T-helper 1 cell treated with Interleukin-12 subunit alpha and Interleukin-12 subunit beta and Interleukin-4 antibody, amounts not matched to agents 30 μg/mL and 1 μg/mL, for 36 hours (primary cell): ENCODE results near the gene DLGAP3.

Experiments used
- H3K27ac Mint-ChIP-seq: one replicate; pipeline ENCODE4 v1.8.0; 2021; ENCODE audit warnings: mild to moderate bottlenecking, mixed read lengths
- H3K27me3 Mint-ChIP-seq: one replicate; pipeline ENCODE4 v1.8.0; 2021; ENCODE audit warnings: low read depth, mixed read lengths
- H3K36me3 Mint-ChIP-seq: one replicate; pipeline ENCODE4 v1.8.0; 2021; ENCODE audit warnings: low read depth, mixed read lengths
- H3K4me1 Mint-ChIP-seq: one replicate; pipeline ENCODE4 v1.8.0; 2021; ENCODE audit warnings: low read depth, mixed read lengths
- H3K4me3 Mint-ChIP-seq: one replicate; pipeline ENCODE4 v1.8.0; 2021; ENCODE audit warnings: mild to moderate bottlenecking, moderate library complexity, mixed read lengths
- H3K9me3 Mint-ChIP-seq: one replicate; pipeline ENCODE4 v1.8.0; 2021; ENCODE audit warnings: mixed read lengths

The DLGAP3 gene

GRCh38 chr1:34852677-34853217 is 76.7 kb downstream of the DLGAP3 start:
- H3K4me1 Mint-ChIP-seq = peaks cover 20% of the 10 kb centered on the region
- no peaks in the 10 kb centered on the region for H3K9me3 Mint-ChIP-seq
- H3K36me3 Mint-ChIP-seq = peaks cover 35% of the 10 kb centered on the region
- H3K27me3 Mint-ChIP-seq = no peaks in the 10 kb centered on the region
- no peak overlapping the region for H3K4me3 Mint-ChIP-seq
- peak overlapping the region; percentile 61 for H3K27ac Mint-ChIP-seq

- Mint-ChIP-seq H3K4me1 (peaks cover 16% of the 10 kb centered on the region), H3K36me3 (peaks cover 35% of the 10 kb centered on the region), H3K9me3 (no peaks in the 10 kb centered on the region), H3K27ac (no peak overlapping the region), H3K27me3 (no peaks in the 10 kb centered on the region), H3K4me3 (no peak overlapping the region)
These were observed 77.9 kb downstream of the DLGAP3 start for GRCh38 chr1:34851431-34852105.

GRCh38 chr1:34850382-34850781 is 79.1 kb downstream of the DLGAP3 start:
- Mint-ChIP-seq H3K27ac (no peak overlapping the region), H3K9me3 (no peaks in the 10 kb centered on the region), H3K27me3 (no peaks in the 10 kb centered on the region), H3K4me1 (peaks cover 14% of the 10 kb centered on the region), H3K4me3 (no peak overlapping the region), H3K36me3 (peaks cover 35% of the 10 kb centered on the region)

GRCh38 chr1:34847094-34847493 is 82.4 kb downstream of the DLGAP3 start:
- Mint-ChIP-seq H3K36me3 (peaks cover 23% of the 10 kb centered on the region), H3K4me3 (no peak overlapping the region), H3K27me3 (no peaks in the 10 kb centered on the region), H3K27ac (no peak overlapping the region), H3K9me3 (no peaks in the 10 kb centered on the region), H3K4me1 (peaks cover 6% of the 10 kb centered on the region)

- peaks cover 16% of the 10 kb centered on the region for H3K36me3 Mint-ChIP-seq
- no peaks in the 10 kb centered on the region for H3K27me3 Mint-ChIP-seq
- no peaks in the 10 kb centered on the region for H3K9me3 Mint-ChIP-seq
- H3K4me1 Mint-ChIP-seq = peaks cover 3% of the 10 kb centered on the region
- H3K27ac Mint-ChIP-seq = no peak overlapping the region
- no peak overlapping the region for H3K4me3 Mint-ChIP-seq
These were observed 83.2 kb downstream of the DLGAP3 start for GRCh38 chr1:34846265-34846664.

- H3K9me3 Mint-ChIP-seq = no peaks in the 10 kb centered on the region
- H3K4me3 Mint-ChIP-seq = no peak overlapping the region
- H3K4me1 Mint-ChIP-seq = peaks cover 3% of the 10 kb centered on the region
- H3K27ac Mint-ChIP-seq = no peak overlapping the region
- H3K27me3 Mint-ChIP-seq = no peaks in the 10 kb centered on the region
- H3K36me3 Mint-ChIP-seq = peaks cover 10% of the 10 kb centered on the region
These were observed 84.1 kb downstream of the DLGAP3 start for GRCh38 chr1:34845131-34845901.

GRCh38 chr1:34844252-34844634 is 85.2 kb downstream of the DLGAP3 start:
- H3K36me3 Mint-ChIP-seq = peaks cover 8% of the 10 kb centered on the region
- H3K27me3 Mint-ChIP-seq = no peaks in the 10 kb centered on the region
- no peak overlapping the region for H3K4me3 Mint-ChIP-seq
- H3K27ac Mint-ChIP-seq = no peak overlapping the region
- H3K9me3 Mint-ChIP-seq = no peaks in the 10 kb centered on the region
- peaks cover 3% of the 10 kb centered on the region for H3K4me1 Mint-ChIP-seq

- H3K27ac Mint-ChIP-seq = no peak overlapping the region
- no peaks in the 10 kb centered on the region for H3K27me3 Mint-ChIP-seq
- peaks cover 4% of the 10 kb centered on the region for H3K36me3 Mint-ChIP-seq
- no peak overlapping the region for H3K4me3 Mint-ChIP-seq
- peaks cover 2% of the 10 kb centered on the region for H3K4me1 Mint-ChIP-seq
- H3K9me3 Mint-ChIP-seq = no peaks in the 10 kb centered on the region
These were observed 85.8 kb downstream of the DLGAP3 start for GRCh38 chr1:34843392-34844251.

- no peaks in the 10 kb centered on the region for H3K9me3 Mint-ChIP-seq
- no peaks in the 10 kb centered on the region for H3K27me3 Mint-ChIP-seq
- H3K4me3 Mint-ChIP-seq = no peak overlapping the region
- no peak overlapping the region for H3K27ac Mint-ChIP-seq
- no peaks in the 10 kb centered on the region for H3K4me1 Mint-ChIP-seq
- no peaks in the 10 kb centered on the region for H3K36me3 Mint-ChIP-seq
These were observed 86.5 kb downstream of the DLGAP3 start for GRCh38 chr1:34842952-34843371.

GRCh38 chr1:34842073-34842472 is 87.4 kb downstream of the DLGAP3 start:
- Mint-ChIP-seq H3K9me3 (no peaks in the 10 kb centered on the region), H3K36me3 (no peaks in the 10 kb centered on the region), H3K4me3 (no peak overlapping the region), H3K27ac (no peak overlapping the region), H3K4me1 (no peaks in the 10 kb centered on the region), H3K27me3 (no peaks in the 10 kb centered on the region)

- no peak overlapping the region for H3K4me3 Mint-ChIP-seq
- H3K4me1 Mint-ChIP-seq = no peaks in the 10 kb centered on the region
- no peak overlapping the region for H3K27ac Mint-ChIP-seq
- H3K36me3 Mint-ChIP-seq = no peaks in the 10 kb centered on the region
- no peaks in the 10 kb centered on the region for H3K9me3 Mint-ChIP-seq
- H3K27me3 Mint-ChIP-seq = no peaks in the 10 kb centered on the region
These were observed 89.0 kb downstream of the DLGAP3 start for GRCh38 chr1:34840426-34840825.

GRCh38 chr1:34839526-34840305 is 89.7 kb downstream of the DLGAP3 start:
- Mint-ChIP-seq H3K4me1 (no peaks in the 10 kb centered on the region), H3K27me3 (no peaks in the 10 kb centered on the region), H3K36me3 (no peaks in the 10 kb centered on the region), H3K9me3 (no peaks in the 10 kb centered on the region), H3K27ac (no peak overlapping the region), H3K4me3 (no peak overlapping the region)

GRCh38 chr1:34833711-34834110 is 95.7 kb downstream of the DLGAP3 start:
- Mint-ChIP-seq H3K4me1 (no peaks in the 10 kb centered on the region), H3K36me3 (no peaks in the 10 kb centered on the region), H3K27ac (no peak overlapping the region)

GRCh38 chr1:34831721-34832246 is 97.7 kb downstream of the DLGAP3 start:
- Mint-ChIP-seq H3K9me3 (no peaks in the 10 kb centered on the region), H3K27me3 (no peaks in the 10 kb centered on the region)

More at GRCh38 chr1:34833711-34834110, 95.7 kb downstream of the DLGAP3 start:
- H3K4me3 Mint-ChIP-seq = no peak overlapping the region
- no peaks in the 10 kb centered on the region for H3K9me3 Mint-ChIP-seq
- no peaks in the 10 kb centered on the region for H3K27me3 Mint-ChIP-seq

More at GRCh38 chr1:34831721-34832246, 97.7 kb downstream of the DLGAP3 start:
- Mint-ChIP-seq H3K27ac (no peak overlapping the region), H3K4me1 (no peaks in the 10 kb centered on the region), H3K4me3 (no peak overlapping the region), H3K36me3 (no peaks in the 10 kb centered on the region)
